Measurements from ENCODE around the gene OR6N2. TPM values are rescaled to one million over a fixed set of nuclear protein-coding genes. Genes with fewer than 3 reads are reported as not detected.
A peak's percentile ranks its signal among the peaks of the same experiment; 100 is the strongest.

OR6N2 gene
- total and polyA plus RNA-seq, 2 of the 13 experiments (the other 11 are each of a cell fraction or from before 2014, with no cell fraction given), result not detected

DNA sequence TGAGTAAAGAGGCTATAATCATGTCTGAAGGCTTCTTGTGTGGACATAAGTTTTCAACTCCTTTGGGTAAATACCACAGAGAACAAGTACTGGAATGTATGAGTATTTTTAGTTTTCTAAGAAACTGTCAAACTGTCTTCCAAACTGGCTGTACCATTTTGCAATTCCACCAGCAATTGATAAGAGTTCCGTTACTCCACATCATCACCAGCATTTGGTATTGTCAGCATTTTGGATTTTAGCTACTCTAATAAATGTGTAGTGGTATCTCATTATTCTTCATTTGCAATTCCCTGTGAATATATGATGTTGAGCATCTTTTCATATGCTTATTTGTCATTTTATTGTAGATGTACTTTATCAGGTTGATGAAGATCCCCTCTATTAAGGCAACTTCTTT is 40.7 kb upstream of the OR6N2 start:
- DNase-seq (ENCODE audit: low spot score) (no peak), FAIRE-seq (no peak), ATAC-seq (no peak)
- TF ChIP-seq MAFF (IDR thresholded peaks at IDR 0.05; ENCODE audit: low read depth, low read length), result 0 out of 2 replicates have a peak, but pooled peaks have one; percentile 2
- peak in 1 of 2 experiments; percentile 25; a peak in 1 of 4 replicates for TF ChIP-seq MAFK (conservative IDR thresholded peaks at IDR 0.05 in 1 of 2, IDR thresholded peaks at IDR 0.05 in 1 of 2; ENCODE audit: low read length in 2 of 2)
- no peak for TF ChIP-seq AHR (CRISPR knock-in tag; IDR thresholded peaks at IDR 0.05)
- no peak overlapping the region for H3K9ac ChIP-seq (ENCODE audit: insufficient read depth, low read depth, low read length)
- WGBS (ENCODE audit: low lambda C conversion rate), result 5% methylated on average over 1 of the region's 1 CpG
- no peaks in the 10 kb centered on the region for H3K79me2 ChIP-seq (ENCODE audit: insufficient read depth, low read length)
- no peak overlapping the region for H3K27ac ChIP-seq (ENCODE audit: extremely low read length, insufficient read depth, low read length)
- H3K27me3 ChIP-seq (ENCODE audit: control insufficient read depth in 1 of 2, insufficient read depth in 2 of 2, low read length in 2 of 2), result no peaks in the 10 kb centered on the region
- ChIA-PET CTCF (ENCODE audit: low intra/inter-chr PET ratio, low total read pairs) (no interaction called here), POLR2A (no interaction called here)
- BruUV-seq (replicated peaks), result no TSS peak
- no peaks in the 10 kb centered on the region for H3K36me3 ChIP-seq (replicated peaks in 1 of 2; ENCODE audit: control insufficient read depth in 1 of 2, insufficient read depth in 2 of 2, low read length in 2 of 2)
- no peaks in the 10 kb centered on the region for H4K20me1 ChIP-seq (ENCODE audit: insufficient read depth, low read length)
- H3K4me3 ChIP-seq (replicated peaks in 1 of 3; ENCODE audit: insufficient read depth in 1 of 3, low read depth in 2 of 3, low read length in 3 of 3), result no peak overlapping the region
- no peak overlapping the region for H2AFZ ChIP-seq (ENCODE audit: low read length)
- H3K4me2 ChIP-seq (ENCODE audit: low read depth, low read length), result no peak overlapping the region
- peaks cover 90% of the 10 kb centered on the region for H3K9me3 ChIP-seq (ENCODE audit: low read length)
- in situ Hi-C loops (cut with HindIII; ENCODE audit: extremely low pct_ligation_motif_present, low pct_unique_long_range_greater_than_20kb), result no loop called here
- intact Hi-C loops (cut with micrococcal nuclease; ENCODE audit: unreplicated experiment), result no loop called here
- H3K4me1 ChIP-seq (ENCODE audit: insufficient read depth, low read length), result no peaks in the 10 kb centered on the region

DNA sequence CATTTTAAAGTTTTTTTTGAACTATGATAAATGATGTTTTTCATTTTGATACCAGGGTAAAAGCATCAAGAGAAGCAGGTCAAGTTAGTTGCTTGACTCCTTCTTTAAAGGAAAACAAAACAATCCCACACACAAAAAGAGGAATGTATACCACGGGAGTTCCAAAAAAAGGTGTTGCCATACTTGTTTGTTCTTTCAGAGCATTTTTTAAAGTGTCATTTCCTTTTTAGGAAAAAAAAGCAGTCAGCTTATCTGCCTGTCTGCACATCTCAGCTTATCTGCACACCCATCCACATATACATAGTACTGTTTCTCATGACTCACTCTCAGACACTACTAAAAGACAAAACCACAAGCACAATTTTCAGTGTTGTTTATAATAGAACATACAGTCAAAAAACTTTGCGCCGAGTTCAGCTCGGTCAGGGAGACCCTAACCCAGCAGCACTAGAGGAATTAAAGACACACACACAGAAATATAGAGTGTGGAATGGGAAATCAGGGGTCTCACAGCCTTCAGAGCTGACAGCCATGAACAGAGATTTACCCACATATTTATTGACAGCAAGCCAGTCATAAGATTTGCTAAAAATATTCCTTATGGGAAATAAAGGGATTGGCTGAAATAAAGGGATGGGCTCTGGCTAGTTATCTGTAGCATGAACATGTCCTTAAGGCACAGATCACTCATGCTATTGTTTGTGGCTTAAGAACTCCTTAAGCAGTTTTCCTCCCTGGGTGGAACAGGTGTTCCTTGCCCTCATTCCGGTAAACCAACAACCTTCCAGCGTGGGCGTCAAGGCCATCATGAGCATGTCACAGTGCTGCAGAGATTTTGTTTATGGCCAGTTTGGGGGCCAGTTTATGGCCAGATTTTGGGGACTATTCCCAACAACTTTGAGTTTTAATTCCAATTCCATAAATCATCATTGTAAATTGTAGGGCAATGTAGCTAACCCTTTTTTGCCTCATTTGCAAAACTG is 38.7 kb upstream of the OR6N2 start:
- 12% methylated on average over 7 of the region's 7 CpGs for WGBS (ENCODE audit: low lambda C conversion rate)

More for the DNA sequence above, 38.7 kb upstream of the OR6N2 start:
- TF ChIP-seq, protein P1, sequence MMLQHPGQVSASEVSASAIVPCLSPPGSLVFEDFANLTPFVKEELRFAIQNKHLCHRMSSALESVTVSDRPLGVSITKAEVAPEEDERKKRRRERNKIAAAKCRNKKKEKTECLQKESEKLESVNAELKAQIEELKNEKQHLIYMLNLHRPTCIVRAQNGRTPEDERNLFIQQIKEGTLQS (CRISPR knock-in tag; IDR thresholded peaks at IDR 0.05), result no peak
- TF ChIP-seq ZNF441 (CRISPR knock-in tag; IDR thresholded peaks at IDR 0.05; ENCODE audit: borderline replicate concordance) (no peak), HIVEP1 (CRISPR knock-in tag; IDR thresholded peaks at IDR 0.05) (no peak), NFIB (CRISPR knock-in tag; IDR thresholded peaks at IDR 0.05; ENCODE audit: borderline replicate concordance) (no peak)
- DNase-seq (ENCODE audit: low spot score), result no peak
- in situ Hi-C loops (cut with HindIII; ENCODE audit: extremely low pct_ligation_motif_present, low pct_unique_long_range_greater_than_20kb) (no loop called here), intact Hi-C loops (cut with micrococcal nuclease; ENCODE audit: unreplicated experiment) (no loop called here)
- no TSS peak for BruUV-seq (replicated peaks)
- Histone ChIP-seq H3K36me3 (replicated peaks in 1 of 2; ENCODE audit: control insufficient read depth in 1 of 2, insufficient read depth in 2 of 2, low read length in 2 of 2) (no peaks in the 10 kb centered on the region), H3K9me3 (ENCODE audit: low read length) (peaks cover 83% of the 10 kb centered on the region), H3K27me3 (ENCODE audit: control insufficient read depth in 1 of 2, insufficient read depth in 2 of 2, low read length in 2 of 2) (no peaks in the 10 kb centered on the region), H3K4me2 (ENCODE audit: low read depth, low read length) (no peak overlapping the region), H4K20me1 (ENCODE audit: insufficient read depth, low read length) (no peaks in the 10 kb centered on the region), H3K9ac (ENCODE audit: insufficient read depth, low read depth, low read length) (no peak overlapping the region), H3K79me2 (ENCODE audit: insufficient read depth, low read length) (no peaks in the 10 kb centered on the region), H3K4me3 (replicated peaks in 1 of 3; ENCODE audit: insufficient read depth in 1 of 3, low read depth in 2 of 3, low read length in 3 of 3) (no peak overlapping the region), H3K4me1 (ENCODE audit: insufficient read depth, low read length) (no peaks in the 10 kb centered on the region), H2AFZ (ENCODE audit: low read length) (no peak overlapping the region), H3K27ac (ENCODE audit: extremely low read length, insufficient read depth, low read length) (no peak overlapping the region)
- POLR2A ChIA-PET, result no interaction called here
- FAIRE-seq, result no peak
- ATAC-seq, result no peak
- CTCF ChIA-PET (ENCODE audit: low intra/inter-chr PET ratio, low total read pairs), result no interaction called here

All from HepG2 (cell line).